Smooth muscle cell (in vitro differentiated cells): ENCODE results near the gene PPP1R12C. TPM values are rescaled to one million over a fixed set of nuclear protein-coding genes. Genes with fewer than 3 reads are reported as not detected.

Experiments used
- DNase-seq: peaks from one replicate; lab custom pipeline; 2025; ENCODE audit not compliant: unreplicated experiment; lab: John Stamatoyannopoulos, UW
- H2AFZ ChIP-seq: fragments of 200-600 bp; sonication (generic); 2 replicates; pipeline ENCODE4 v1.6.0; 2016; ENCODE audit warnings: antibody characterized with exemption, low read depth, mild to moderate bottlenecking
- H3F3A ChIP-seq: fragments of 200-600 bp; sonication (generic); 2 replicates; pipeline ENCODE4 v1.6.0; 2017; ENCODE audit warnings: antibody characterized with exemption, low read depth
- H3K27ac ChIP-seq: fragments of 200-600 bp; sonication (generic); 2 replicates; pipeline ENCODE4 v1.5.1; 2016; ENCODE audit warnings: low read depth, mild to moderate bottlenecking
- H3K27me3 ChIP-seq: fragments of 200-600 bp; sonication (generic); 2 replicates; pipeline ENCODE4 v1.6.1; 2016; ENCODE audit warnings: low read depth, mild to moderate bottlenecking
- H3K36me3 ChIP-seq: fragments of 200-600 bp; sonication (generic); 2 replicates; pipeline ENCODE4 v1.5.1; 2016; ENCODE audit warnings: low read depth
- H3K4me1 ChIP-seq: fragments of 200-600 bp; sonication (generic); 2 replicates; pipeline ENCODE4 v1.5.1; 2016; ENCODE audit warnings: low read depth
- H3K4me2 ChIP-seq: fragments of 200-600 bp; sonication (generic); 2 replicates; pipeline ENCODE4 v1.6.0; 2016; ENCODE audit warnings: mild to moderate bottlenecking
- H3K4me3 ChIP-seq: fragments of 200-600 bp; sonication (generic); 2 replicates; pipeline ENCODE4 v1.5.1; 2016; ENCODE audit warnings: mild to moderate bottlenecking
- H3K79me2 ChIP-seq: fragments of 200-600 bp; sonication (generic); 2 replicates; pipeline ENCODE4 v1.6.0; 2016; ENCODE audit warnings: low read depth, mild to moderate bottlenecking
- H3K9ac ChIP-seq: fragments of 200-600 bp; sonication (generic); 2 replicates; pipeline ENCODE4 v1.6.0; 2016; ENCODE audit warnings: low read depth
- H3K9me3 ChIP-seq: fragments of 200-600 bp; sonication (generic); replicated peaks from 2 replicates; pipeline ENCODE4 v1.5.1; 2016; ENCODE audit warnings: low read depth
- H4K20me1 ChIP-seq: fragments of 200-600 bp; sonication (generic); 2 replicates; pipeline ENCODE4 v1.6.0; 2016; ENCODE audit warnings: low read depth
- CTCF ChIP-seq: fragments of 200-600 bp; sonication (generic); IDR thresholded peaks from 2 replicates; pipeline ENCODE4 v1.5.1; 2017; ENCODE audit warnings: borderline replicate concordance, mild to moderate bottlenecking, antibody characterized with exemption; ENCODE audit not compliant: insufficient read depth, poor library complexity, severe bottlenecking
- WGBS: methylation state at CpG from one replicate; pipeline ENCODE4 v1.1.7; 2016; ENCODE audit warnings: low lambda C conversion rate; 5-methylcytosine and 5-hydroxymethylcytosine counted together
- polyA plus RNA-seq: library from polyadenylated mRNA; unstranded; fragments of >200 nt; fragmentation: Nextera tagmentation; extraction: Ambion mirVana; gene quantifications from 2 replicates; pipeline ENCODE4 v1.2.1, GENCODE V29; 2016
- total RNA-seq: library from RNA; depleted of rRNA; stranded (reverse); fragments of >200 nt; gene quantifications from 2 replicates; pipeline ENCODE4 v1.2.3, GENCODE V29; 2014

PPP1R12C gene
- total RNA-seq (16.8 and 30.5 TPM in 2 replicates), polyA plus RNA-seq (26.1 and 32.1 TPM in 2 replicates)

GRCh38 chr19:55116859-55117662 is at the start of gene PPP1R12C:
TSS of gene PPP1R12C (minus strand) at chr19:55117637. CDS start at chr19:55117543, 94 bp downstream.
- 1% methylated on average over 32 of the region's 97 CpGs for WGBS
- Histone ChIP-seq H3K36me3 (no peaks in the 10 kb centered on the region), H3K27ac (peak within 1 kb of the TSS; percentile 40), H3K27me3 (no peaks in the 10 kb centered on the region), H3K4me2 (peak within 1 kb of the TSS; percentile 95), H3K9ac (peak within 1 kb of the TSS; percentile 83), H3K79me2 (peaks cover 48% of the 10 kb centered on the region), H3K4me1 (peaks cover 7% of the 10 kb centered on the region), H4K20me1 (peaks cover 49% of the 10 kb centered on the region), H3K4me3 (peak within 1 kb of the TSS; percentile 76), H3K9me3 (no peaks in the 10 kb centered on the region), H2AFZ (peak within 1 kb of the TSS; percentile 87), H3F3A (no peaks in the 10 kb centered on the region)
- no peak for TF ChIP-seq CTCF
- DNase-seq = no peak

- Histone ChIP-seq H3K36me3 (no peaks in the 10 kb centered on the region), H3K27me3 (peaks cover 29% of the 10 kb centered on the region), H3K27ac (no peak within 1 kb of the TSS), H3K4me3 (peak within 1 kb of the TSS; percentile 62), H3K79me2 (no peaks in the 10 kb centered on the region), H2AFZ (peak within 1 kb of the TSS; percentile 84), H3K4me1 (no peaks in the 10 kb centered on the region), H3K4me2 (peak within 1 kb of the TSS; percentile 86), H4K20me1 (no peaks in the 10 kb centered on the region), H3K9ac (no peak within 1 kb of the TSS), H3F3A (no peaks in the 10 kb centered on the region), H3K9me3 (no peaks in the 10 kb centered on the region)
- 3% methylated on average over 33 of the region's 33 CpGs for WGBS
- no peak for TF ChIP-seq CTCF
- peak; percentile 79 for DNase-seq
These were observed 49.3 kb upstream of the PPP1R12C start, which contains the start of gene DNAAF3 for GRCh38 chr19:55166530-55167268. TSS of gene DNAAF3 (minus strand) at chr19:55166613. CDS start at chr19:55166413, 200 bp downstream.

- Histone ChIP-seq H3K4me3 (peak overlapping the region; percentile 62), H3K9me3 (no peaks in the 10 kb centered on the region), H3K9ac (no peak overlapping the region), H3K4me1 (no peaks in the 10 kb centered on the region), H3K79me2 (no peaks in the 10 kb centered on the region), H3K27me3 (peaks cover 30% of the 10 kb centered on the region), H4K20me1 (no peaks in the 10 kb centered on the region), H3K27ac (no peak overlapping the region), H3K4me2 (peak overlapping the region; percentile 86), H3K36me3 (no peaks in the 10 kb centered on the region), H2AFZ (peak overlapping the region; percentile 84), H3F3A (no peaks in the 10 kb centered on the region)
- no peak for DNase-seq
- 4% methylated on average over 29 of the region's 34 CpGs for WGBS
- peak; percentile 47 for TF ChIP-seq CTCF
These were observed 48.6 kb upstream of the PPP1R12C start for GRCh38 chr19:55165952-55166529.
